Germinal center (tissue), 1 donor: Measurements from ENCODE around the gene ABHD5.

Experiments used
- DNase-seq: peaks from one replicate; pipeline ENCODE4 v3.0.0; 2012; ENCODE audit warnings: mixed read lengths, low spot score

The ABHD5 gene

GRCh38 chr3:43723121-43723734, 32.5 kb downstream of the ABHD5 start:
- no peak for DNase-seq

DNA sequence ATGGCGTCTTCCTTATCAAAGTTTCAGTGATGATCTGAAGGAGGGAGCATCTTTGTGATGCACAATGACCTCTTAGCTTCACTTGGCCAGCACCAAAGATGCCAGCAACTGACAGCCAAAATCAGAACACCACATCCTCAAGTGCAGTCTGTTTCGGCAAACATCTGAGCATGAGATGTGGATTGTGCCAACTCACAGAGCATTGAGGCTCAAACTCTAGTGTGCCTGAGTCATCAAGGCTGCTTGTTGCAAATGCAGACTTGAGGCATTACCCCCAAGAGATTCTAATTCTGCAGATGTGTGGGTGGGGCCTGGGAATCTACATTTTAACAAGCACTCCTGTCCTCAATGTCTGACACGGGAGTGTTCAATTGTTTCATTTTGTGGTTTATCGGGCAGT, 35.8 kb downstream of the ABHD5 start:
- no peak for DNase-seq

GRCh38 chr3:43727930-43728329, 37.2 kb downstream of the ABHD5 start:
- no peak for DNase-seq

- DNase-seq, result no peak
These were observed 37.7 kb downstream of the ABHD5 start for GRCh38 chr3:43728476-43728875.

DNA sequence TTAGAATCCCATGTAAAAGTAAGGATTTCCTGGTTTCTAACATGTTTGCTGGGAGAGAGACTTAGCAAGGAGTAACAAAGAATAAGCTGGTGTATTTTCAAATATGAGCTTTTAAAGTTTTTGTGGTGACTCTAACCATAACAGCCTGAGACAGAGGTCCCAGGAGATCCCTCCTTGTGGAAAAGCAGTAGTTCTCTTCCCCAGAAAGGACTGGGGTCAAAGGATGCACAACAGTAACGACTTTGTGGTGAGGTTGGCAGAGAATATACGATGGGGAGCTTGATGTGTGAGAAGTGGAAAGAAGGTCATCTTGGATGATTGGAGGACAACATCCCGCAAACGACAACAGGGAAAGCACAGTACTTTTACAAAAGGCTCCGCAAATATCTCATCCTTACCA, 38.2 kb downstream of the ABHD5 start:
- DNase-seq, result no peak

- no peak for DNase-seq
These were observed 39.1 kb downstream of the ABHD5 start for GRCh38 chr3:43729707-43730414.

DNA sequence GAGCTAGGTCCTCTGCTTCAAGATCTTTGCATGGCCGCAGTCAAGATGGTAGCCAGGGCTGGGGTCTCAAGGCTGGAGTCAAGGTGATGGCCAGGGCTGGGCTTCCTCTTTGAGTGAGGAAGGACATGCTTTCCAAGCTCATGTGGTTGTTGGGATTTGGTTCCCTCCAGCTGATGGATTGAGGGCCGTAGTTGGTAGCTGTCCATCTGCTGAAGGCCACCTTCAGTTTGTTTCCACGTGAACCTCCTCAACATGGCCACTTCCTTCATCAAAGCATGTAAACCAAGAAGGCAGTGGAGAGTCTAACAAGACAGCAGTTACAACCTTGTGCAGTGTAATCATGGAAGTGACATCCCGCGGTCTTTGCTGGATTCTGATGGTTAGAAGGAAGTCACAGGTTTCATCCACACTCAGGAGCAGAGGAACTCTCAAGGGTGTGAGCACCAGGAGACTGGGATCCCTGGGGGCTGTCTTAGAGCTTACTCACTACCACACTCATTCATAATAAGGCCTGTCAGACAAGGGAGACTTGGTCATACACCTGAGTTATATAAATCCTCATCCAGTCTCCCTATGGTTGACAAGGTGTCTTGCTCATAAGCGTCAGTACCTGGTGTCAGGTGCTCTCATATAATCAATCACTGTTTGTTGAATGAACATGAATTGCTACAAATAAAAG, 42.1 kb downstream of the ABHD5 start:
- no peak for DNase-seq

DNA sequence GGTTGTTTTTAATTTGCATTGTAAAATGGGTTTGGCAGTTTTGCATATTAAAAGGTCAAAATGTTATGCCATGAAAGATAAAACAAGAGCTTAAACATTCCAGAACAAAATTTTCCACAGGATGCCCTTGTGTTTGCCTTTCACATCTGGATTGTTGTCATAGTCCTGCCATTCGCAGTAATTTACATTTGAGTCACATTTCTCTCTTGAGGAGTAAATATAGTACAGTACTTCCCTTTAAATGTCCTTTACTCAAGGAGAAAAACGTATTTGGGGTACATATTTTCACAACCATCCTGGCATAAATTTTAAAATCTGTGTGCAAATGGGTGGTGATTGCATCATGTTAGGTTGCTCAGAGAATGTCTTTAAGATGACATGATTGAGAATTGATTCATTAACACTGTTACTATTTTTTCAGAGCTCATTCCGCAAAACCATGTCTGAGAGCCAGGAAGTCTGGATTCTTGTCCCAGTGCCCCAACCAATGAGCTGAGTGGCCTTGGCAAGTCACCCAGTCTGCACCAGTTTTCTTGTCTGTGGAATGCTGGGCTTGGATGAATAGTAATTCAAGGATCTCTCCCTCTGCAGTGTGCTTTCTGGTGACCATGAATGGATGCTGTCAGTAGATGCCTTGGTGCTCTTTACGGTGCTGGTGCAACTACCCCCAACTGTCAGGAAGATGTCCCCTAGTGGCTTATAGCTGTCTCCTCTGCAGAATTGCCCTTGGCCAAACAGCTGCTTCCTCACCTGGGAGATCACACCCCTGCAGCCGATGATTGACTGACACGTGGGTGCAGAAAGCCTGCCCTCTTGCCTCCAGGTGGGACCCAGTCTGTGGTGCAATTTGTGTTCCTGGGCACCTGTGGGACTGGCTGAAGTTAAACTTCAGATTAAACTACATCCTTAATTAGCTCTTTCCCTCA, 43.0 kb downstream of the ABHD5 start:
- no peak for DNase-seq

DNA sequence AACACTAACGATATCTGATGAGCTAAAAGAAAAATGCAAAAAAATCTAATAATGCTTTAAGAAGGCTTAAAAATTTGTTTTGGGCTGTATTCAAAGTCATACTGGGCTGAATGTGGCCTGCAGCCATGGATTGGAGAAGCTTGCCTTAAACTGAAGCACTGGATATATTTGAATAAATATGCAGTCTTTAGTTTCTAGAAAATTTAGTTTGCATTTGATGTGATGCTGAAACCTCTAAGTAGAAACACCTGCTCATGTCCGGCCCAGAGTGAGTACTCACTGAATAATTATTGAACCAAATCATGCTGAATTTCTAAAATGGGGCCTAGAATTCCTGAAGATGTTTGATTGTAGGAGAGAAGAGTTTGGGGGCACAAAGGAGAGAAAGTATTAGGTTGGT, 43.9 kb downstream of the ABHD5 start:
- no peak for DNase-seq

GRCh38 chr3:43735618-43736017, 44.9 kb downstream of the ABHD5 start:
- no peak for DNase-seq

DNA sequence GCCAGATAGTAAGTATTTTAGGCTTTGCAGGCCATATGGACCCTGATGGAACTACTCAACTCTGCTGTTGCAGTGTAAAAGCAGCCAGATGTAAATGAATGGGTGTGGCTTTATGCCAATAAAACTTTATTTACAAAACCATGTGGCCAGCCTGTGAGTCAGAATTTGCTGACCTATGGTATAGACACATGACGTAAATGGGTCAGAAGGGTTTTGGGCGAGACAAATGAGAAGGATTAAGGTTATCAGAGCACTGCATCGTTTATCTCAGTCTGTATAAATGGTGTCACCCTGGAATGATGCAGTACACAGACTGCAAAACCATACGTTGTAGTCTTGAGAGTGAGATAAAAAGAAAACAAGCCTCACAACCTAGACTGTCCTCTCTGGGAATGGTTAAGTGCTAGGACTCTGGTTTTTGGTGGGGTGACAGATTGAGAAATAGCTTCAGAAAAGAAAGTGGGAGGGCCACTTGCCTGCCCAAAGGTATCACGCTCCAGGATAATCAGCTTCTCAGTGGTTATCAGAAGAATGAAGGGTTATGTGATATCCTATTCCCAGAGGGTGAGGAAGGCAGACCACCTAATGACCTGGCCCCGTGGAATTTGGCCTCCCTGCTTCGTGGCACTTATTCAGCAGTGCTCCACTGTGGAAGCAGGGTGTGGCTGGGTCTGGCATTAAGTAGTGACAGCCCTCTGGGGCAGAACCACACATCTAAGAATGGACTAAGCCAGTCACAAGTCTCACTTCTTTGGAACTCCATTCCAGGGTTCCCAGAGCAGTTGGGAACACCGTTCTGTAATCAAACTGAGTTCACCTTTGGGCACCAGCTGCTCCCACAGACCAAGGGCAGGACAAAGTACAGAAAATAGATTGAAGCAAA, 46.1 kb downstream of the ABHD5 start:
- no peak for DNase-seq

- DNase-seq, result no peak
These were observed 47.6 kb downstream of the ABHD5 start for GRCh38 chr3:43738305-43738704.

- no peak for DNase-seq
These were observed 52.2 kb downstream of the ABHD5 start for GRCh38 chr3:43742920-43743319.

DNA sequence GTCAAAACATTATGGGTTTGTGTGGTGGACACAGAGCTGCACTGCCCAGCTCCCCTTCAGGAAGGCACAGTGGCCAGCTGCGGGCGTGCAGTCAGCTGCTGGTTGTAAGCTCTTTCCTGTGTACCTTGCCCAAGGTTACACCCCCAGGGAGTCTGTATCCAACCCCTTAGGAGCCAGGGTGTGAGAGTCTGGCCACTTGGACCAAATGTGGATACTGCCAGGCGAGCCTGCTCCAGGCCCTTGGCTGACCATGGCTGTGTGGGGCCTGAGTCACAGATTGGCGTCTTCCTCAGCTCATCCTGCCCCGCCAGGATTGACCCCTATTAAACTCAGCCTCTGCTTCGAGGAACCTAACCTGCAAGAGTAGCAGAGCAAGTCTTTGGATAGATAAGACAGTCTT, 56.9 kb downstream of the ABHD5 start:
- no peak for DNase-seq

GRCh38 chr3:43748179-43748578, 57.4 kb downstream of the ABHD5 start:
- no peak for DNase-seq

GRCh38 chr3:43748645-43749044, 57.9 kb downstream of the ABHD5 start:
- no peak for DNase-seq

GRCh38 chr3:43752905-43753304, 62.2 kb downstream of the ABHD5 start:
- no peak for DNase-seq

- DNase-seq, result no peak
These were observed 63.3 kb downstream of the ABHD5 start for GRCh38 chr3:43753741-43754715.

DNA sequence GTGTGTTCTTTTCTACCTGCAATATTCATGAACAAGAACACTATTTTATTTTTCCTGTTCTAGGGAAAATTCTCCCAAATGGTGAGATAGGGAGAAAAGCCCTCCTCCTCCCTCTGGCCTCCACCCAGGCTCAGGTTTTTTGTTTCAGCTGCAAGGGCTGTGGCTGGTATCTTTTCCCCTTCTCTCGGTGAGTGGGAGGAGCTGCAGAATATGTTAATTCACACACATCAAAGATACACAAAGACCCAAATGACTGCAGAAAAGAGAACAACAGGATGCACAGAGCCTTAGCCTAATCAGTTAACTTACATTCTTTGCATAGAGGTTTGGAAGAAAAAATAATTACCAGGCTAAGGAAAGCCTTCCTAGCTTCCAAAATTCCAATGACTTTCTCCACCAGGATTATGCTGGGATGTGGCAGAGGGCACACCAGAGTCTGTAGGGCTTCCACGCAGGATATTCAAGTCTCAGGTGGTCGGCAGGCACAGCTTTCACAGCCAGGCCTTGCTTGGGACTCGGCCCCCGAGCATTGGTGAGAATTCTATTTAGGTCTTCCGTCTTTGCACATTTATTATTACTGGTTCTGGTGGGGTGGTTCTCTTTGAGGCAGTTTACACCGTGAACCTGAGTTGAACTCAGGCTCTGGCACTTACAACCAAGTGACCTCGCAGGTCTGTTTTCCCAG, 64.9 kb downstream of the ABHD5 start:
- DNase-seq, result no peak
